ENCODE measurements around the gene RAD23B.
"Not testable (repeated sequence)": the region's sequence is repeated elsewhere in the genome, so short reads cannot be mapped to it uniquely, and the experiment has no call there.

RAD23B gene

DNA sequence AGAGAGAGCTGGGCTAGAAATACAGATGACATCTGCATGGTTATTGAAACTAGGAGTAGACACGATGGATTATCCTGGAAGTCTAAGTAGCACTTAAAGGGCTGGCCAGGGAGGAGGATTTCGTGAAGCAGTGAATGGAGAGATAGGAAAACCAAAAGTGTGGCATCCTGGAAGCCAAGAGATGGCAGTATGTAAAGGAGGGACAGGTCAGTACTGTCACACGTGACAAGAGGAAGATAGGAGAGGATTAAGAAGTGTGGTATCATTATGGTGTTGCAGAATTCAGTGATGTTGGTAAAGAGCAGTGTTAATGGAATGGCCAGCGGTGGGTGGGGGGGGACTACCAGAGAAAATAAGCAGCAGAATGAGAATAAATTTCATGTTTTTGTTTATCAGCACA is 11.7 kb downstream of the RAD23B start:
- DNase-seq = no peak

DNA sequence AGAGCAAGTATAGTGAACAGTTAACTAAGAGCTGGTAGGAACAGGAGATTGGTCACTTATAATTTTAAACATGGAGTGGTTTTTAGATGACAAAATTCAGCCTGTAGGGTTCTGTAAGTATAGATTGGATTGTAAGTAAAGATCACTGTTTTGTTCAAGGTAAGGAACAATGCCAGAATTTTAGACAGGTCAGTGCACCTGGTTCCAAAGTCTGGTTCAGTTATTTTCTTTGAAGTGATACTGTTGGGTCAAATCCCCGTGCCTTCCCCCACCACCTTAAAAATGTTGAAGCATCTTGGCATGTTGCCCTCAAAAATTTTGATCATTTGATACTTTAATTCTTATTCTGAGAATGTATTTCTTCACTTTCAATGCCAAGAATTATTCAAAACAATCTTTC is 12.9 kb downstream of the RAD23B start:
- no peak for DNase-seq

DNA sequence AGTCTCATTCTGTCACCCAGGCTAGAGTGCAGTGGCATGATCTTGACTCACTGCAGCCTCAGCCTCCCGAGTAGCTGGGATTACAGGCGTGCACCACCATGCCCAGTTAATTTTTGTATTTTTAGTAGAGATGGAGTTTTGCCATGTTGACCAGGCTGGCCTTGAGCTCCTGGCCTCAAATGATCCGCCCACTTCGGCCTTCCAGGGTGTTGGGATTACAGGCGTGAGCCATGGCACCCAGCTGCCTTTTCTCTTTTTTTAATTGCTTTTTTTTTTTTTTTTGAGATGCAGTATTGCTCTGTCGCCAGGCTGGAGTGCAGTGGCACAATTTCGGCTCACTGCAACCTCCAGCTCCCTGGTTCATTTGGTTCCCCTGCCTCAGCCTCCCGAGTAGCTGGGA is 13.5 kb downstream of the RAD23B start:
- DNase-seq = not testable (repeated sequence)

DNA sequence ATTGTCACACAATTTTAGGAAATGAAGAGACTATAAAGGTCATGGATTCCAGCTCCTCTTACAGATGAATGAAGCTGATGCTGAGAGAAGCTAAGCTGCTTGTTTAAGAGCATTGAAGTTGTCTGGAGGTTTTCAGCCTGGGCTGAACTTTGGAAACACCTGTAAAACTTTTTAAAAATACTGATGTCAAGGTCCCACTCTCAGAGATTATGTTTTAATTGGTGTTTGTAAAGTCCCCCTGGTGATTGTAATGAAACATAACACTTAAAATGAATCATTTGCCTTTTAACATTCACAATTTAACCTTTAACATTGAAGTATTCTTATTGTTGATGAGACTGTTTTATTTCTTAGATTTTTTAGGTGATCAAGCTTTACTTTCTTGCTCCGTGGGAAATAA is 16.4 kb downstream of the RAD23B start:
- no peak for DNase-seq

DNA sequence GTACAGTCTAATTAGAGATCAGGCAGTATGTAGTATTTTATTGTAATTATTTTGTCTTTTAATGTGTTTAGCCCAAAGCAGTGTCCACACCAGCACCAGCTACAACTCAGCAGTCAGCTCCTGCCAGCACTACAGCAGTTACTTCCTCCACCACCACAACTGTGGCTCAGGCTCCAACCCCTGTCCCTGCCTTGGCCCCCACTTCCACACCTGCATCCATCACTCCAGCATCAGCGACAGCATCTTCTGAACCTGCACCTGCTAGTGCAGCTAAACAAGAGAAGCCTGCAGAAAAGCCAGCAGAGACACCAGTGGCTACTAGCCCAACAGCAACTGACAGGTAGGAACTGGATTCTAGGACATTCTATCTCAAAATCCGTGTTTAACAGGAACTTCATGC is 23.2 kb downstream of the RAD23B start:
- no peak for DNase-seq

DNA sequence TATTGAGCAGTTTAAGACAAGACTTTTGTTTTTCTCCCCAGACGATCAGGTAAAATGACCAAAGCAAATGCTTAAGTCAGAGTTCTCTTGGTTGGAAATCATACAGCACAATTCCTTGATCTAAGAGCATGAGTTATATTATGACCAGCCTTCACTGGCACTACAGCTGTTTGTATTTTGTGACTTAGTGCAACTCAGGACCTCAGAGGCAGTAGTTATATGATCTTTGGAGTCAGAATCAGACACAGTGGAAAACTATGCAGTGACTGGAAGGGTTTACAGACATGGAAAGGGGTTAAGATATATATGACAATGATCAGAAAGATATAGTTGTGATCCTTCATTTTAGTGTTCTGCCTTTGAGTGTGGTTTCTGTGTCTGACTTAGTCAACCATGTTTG is 24.3 kb downstream of the RAD23B start:
- no peak for DNase-seq

DNA sequence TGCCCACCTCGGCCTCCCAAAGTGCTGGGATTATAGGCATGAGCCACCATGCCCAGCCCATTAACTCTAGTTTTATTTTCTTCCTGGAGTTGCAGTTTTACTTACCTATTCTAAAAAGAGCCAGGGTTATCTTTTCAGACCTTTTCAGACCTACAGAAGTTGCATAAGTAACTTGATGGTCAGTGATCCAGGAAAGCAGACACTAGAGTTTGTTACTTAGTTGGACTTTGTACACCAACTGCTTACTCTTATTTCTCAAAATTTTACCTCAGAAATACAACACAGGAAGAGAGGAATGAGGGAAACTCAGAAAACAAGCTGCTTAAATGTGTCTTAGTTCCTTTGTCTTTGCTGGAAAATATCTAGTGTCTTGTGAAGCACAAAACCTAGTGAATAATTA is 25.4 kb downstream of the RAD23B start:
- DNase-seq = no peak

DNA sequence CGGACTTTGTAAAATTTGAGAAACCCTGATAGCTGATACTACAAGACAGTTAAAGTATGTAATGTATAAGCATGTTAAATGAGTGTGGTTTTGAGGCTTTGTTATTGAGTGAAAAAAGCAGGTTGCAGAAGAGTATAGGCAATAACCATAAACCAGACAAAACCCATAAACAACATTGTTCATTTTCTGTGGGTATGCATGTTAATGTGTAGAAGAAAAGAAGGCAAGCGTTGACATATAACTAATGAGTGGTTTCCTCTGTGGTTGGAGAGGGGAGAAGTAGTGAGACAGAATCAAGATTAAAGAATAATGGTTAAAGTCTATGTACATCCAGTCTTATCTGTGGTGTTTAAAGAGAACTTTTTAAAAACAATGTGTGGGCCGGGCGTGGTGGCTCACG is 26.2 kb downstream of the RAD23B start:
- DNase-seq = no peak

DNA sequence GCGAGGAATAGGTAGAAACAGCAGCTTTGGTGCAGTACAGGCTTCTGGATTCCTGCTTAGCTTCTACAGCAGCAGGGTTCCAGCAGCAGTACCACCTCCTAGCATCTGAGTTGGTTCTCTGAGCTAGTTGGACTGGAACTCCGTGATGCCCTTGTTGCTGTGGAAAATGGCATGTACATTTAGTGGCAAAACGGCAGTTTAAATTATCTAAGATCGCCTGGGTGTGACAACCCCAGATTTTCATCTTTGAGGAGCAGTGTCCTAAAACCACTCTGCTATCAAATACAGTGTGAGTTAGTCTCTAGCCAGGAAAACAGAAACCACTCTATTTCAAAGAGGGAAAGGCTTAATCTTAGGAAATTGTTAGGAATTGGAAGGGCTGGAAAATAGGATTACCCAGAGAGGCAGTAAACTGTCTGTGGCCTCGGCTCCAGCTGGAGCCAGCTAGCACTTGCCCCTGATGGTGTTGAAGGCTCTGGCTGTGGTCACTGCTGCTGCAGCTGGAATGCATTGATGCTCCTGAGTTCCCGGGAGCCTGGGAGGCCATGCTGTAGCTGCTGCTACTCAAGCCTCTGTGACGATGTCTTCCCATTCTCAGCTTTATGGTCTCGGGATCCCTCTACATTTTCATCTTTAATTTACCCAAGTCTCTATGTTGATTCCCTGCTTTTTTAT is 29.4 kb downstream of the RAD23B start:
- DNase-seq = no peak

DNA sequence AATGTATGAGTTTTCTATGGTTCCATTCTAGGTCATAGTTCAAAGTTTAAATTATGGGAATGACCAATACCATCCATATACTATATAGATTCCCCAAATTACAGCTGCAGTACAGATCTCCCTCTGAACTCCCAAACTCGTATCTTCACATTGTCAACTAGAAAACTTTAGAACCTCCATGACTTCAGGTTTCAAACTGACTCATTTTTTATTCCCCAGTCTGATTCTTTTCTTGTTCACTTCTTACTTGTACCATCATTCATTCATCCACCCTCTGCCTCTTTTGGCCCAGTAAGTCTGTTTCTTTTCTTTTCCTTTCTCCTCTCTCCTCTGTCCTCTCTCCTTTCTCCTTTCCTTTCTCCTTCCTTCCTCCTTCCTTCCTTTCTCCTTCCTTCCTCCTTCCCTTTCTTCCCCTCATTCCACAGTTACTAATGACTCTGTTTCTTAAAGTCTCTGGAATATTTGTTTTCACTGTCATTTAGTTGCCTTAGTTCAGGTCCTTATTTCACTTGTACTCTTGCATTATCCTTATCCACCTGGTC is 30.5 kb downstream of the RAD23B start:
- no peak for DNase-seq

DNA sequence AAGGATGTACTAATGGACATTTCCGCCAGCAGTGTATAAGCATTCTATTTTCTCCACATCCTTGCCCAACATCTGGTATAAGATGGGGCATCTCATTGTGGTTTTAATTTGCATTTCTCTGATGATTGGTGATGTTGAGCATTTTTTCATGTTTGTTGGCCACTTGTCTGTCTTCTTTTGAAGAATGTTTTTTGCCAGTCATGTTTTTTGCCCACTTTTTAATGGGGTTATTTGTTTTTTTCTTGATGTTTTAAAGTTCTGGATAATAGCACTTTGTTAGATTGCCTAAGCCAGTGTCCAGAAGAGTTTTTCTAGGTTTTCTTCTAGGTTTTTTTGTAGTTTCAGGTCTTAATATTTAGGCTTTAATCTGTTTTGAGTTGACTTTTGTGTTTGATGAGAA is 31.7 kb downstream of the RAD23B start:
- no peak for DNase-seq

DNA sequence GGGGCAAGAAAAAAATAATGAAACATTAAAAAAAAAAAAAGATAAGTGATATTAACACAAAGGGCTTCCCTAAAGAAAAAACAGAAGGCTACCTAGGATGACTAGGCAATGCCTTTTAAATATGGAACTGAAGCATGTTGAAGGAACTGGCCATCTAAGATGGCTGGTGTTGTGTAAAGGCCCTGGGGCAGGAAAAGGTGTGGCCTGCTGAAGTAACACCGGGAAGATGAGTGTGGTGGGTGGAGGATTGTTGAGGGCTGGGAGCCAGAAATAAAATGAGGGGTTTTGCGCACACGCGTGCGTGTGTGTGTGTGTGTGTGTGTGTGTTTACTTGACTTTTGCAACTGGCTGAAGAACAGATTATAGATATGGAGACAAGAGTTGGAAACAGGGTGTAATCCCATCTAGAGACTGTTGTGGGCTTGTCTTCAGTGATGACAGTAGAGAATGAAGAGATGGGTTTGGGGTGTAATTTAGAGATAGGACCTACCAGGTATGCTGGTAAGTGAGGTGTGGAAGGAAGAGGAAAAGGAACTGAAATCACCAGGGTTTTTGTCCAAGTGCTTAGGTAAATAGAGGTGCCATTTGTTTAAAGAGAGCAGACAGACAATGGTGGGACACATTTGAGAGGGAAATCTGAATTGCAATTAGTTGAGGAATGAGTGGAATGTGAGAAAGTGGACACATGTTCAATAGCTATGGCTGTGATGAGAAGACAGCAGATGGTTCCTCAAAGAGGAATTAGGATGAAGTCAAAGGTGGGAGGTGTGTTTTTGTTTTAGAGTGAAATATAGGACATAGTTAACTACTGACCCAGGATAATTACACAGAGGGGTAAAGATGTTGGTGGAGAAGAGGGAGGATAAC is 33.9 kb downstream of the RAD23B start:
- DNase-seq = no peak

DNA sequence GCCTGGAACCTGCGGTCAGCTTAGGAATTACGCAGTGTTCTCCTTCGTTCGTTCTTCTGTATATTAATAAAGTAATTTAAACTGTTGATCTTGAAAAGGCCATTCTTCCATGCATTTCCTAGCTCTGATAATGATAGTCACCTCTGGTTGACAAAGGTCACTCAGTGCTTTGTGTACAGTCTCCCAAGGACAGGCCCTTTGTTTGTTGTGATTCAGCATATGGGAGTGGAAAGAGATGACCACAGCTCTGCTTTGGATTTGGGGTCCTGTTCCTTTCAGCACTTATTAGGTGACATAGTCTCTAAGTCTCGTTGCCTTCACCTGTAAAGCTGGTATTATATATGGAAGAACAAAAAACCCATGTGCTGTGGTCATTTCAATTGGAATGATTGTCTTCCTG is 39.6 kb downstream of the RAD23B start:
- DNase-seq = no peak

DNA sequence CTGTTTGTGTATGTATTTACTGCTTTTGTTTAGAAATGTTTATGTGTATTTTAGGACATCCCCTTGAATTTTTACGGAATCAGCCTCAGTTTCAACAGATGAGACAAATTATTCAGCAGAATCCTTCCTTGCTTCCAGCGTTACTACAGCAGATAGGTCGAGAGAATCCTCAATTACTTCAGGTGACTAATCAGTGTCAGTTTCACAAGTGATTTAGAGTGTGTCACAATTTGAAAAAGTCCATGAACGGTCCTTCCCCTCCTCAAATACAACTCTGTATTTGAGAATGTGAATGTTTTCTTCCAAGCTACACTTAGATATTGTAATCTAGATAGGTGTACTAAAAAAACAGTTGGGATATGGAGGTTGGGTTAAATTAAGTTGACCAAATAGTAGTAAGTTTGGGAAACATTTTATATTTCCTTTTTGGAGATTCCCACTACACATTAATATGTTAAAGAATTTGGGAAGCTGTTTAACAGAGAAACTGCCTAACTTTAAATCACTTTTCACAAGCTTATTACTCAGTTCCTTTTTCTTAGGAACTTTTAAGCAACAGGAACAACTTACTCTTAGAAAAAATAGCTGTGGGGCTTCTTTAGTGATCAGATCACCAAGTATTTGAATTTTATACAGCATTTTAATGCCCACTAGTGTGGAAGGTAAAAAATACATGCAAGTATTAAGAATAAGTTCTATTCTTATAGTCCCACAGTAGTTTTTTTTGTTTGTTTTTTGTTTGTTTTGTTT is 40.9 kb downstream of the RAD23B start:
- no peak for DNase-seq

DNA sequence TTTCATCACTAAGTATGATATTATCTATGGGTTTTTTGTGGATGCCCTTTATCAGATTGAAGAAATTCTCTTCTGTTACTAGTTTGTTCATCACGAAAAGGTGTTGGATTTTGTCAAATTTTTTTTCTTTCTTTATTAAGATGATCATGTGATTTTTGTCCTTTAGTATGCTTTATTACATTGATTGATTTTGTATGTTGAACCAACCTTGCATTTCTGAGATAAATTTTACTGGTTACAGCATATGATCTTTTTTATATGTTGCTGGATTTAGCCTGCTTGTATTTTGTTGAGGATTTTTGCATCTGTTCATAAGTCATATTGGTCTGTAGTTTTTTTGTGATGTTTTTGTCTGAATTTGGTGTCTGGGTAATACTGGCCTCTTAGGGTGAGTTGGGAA is 42.8 kb downstream of the RAD23B start:
- DNase-seq = no peak

DNA sequence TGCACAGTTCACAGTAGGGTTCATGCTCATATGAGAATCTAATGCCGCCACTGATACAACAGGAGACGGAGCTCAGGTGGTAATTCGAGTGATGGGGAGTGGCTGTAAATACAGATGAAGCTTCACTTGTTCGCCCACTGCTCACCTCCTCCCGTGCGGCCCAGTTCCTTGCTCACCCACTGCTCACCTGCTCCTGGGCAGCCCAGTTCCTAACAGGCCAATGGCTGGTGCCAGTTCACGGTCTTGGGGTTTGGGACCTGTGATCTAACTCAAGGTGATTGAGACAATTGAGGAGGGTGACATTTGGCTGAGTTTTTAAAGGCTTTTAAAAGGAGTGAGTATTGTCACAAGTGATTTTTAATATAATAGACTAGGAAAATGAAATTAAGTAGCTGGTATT is 45.4 kb downstream of the RAD23B start:
- DNase-seq = no peak

DNA sequence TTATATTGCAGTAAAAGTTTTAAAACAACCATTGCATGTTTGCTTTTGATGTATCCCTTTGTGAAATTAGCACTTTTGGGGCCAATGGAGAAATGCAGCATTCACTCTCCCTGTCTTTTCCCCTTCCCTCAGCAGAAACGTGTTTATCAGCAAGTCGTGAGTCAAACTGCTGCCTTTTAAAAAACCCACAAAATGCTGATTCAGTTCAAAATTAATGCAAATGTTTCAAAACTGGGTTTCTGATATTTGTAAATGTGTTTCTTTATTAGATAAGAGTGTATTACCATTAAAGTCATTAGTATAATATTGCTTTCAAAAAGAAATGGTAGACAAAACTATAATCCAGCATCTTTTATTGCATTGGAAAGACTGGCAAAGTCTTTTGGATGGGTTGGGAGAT is 47.3 kb downstream of the RAD23B start:
- DNase-seq = no peak

DNA sequence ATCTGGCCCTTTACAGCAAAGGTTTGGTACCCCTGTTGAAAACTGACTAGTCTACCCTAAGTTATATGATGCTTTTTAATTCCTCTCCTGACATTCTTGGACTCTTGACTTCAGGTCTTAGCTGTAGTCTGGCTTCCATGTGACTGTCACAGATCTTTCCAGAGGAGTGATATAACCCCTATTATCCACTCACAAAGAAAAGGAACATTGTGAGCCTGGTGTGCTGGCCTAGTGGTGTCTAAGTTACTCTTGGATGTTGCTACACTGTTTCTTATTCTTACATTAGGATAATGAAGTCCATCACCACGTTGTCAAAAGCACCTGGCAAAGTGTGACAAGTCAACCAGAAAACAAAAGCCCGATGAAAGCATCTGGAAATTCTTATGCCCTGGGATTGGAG is 49.8 kb downstream of the RAD23B start:
- no peak for DNase-seq

DNA sequence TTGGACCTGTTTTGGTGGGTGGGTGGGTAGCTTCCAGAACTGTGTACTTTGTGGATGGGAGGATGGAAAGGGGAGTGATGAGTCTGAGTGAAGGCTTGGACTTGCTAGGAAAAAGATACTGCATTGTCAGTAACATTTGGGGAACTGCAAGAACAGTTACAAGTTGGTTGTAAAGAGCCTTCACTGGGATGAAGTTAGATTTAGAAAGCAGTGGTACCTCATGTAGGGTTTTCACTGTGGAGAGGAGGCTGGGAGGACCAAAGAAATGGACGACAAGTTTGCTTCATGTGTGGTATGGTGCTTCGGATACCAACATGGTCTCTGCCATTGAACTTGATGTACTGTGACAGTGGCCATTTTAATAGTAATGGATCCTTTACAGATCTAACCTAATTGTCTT is 50.3 kb downstream of the RAD23B start:
- no peak for DNase-seq

DNA sequence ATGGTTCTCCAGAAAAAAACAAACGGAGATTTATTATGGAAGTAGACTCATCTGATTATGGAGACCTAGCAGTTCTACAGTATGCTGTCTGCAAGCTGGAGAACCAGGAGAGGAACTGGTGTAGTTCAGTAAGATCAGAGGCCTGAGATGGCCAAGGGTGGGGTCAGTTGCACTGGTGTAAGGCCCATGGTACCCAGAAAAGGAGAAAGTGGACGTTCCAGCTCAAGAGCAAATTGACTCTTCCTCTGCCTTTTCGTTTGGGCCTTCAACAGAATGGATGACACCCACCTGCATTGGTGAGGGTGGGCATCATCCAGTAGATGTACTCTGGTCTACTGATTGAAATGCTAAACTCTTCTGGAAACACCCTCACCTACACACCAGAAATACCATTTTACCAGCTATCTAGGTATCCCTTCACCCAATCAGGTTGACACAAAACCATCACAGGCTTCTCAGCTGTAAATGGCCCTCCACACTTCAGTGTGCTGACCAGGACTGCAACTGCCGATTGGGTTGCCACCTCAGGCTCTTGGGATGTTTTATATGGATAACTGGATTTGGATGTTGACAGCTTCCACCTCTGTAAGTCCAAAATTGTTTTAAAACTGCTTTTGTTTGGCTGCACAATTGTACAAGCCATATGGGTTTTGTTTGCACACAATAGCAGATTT is 51.2 kb downstream of the RAD23B start:
- DNase-seq = no peak

DNA sequence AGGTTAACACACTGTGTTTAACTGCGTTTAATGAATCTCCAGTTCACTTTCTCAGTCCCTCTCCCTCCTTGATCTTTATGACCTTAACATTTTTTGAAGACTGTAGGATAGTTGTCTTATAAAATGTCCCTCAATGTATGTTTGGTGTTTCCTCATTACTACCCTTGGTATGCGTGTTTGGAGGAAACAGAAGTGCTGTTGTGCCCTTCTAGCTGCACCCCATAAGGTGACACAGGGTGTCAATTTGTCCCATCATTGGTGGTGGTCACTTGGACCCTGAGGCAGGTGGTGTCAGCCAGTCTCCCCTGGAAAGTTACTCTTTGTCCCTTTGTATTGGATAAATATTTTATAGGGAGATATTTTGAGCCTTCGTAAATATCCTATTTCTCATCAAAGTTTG is 52.3 kb downstream of the RAD23B start:
- no peak for DNase-seq

DNA sequence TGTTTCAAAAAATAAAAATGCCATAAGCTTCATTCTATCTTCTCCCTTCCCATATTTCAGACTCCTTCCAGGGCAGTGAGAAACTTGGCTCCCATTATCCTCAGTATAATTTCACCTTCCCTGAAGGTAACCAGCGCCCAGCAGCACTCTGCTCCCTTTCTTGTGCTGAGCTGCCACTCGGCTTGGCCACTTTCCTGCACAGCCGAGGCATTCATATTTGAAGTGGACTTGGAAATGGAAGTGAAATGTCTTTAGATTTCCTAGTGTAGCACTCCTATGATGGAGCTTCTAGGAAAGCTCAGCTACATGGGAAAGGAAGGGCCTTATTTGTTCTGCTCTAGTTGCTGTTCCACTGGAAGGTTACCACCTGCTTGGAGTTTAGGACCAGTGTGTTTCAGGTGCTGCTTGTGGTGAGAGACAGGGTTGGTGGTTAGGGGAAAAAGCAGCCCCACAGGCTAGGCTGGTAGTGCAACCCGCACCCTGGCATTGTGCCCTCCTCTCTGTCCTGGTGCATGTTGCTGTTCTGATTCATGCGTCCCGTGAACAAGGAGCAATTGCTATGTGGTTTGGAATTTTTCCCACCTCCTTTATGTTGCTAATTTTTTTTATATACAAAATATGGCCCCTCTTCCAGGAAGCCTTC is 53.8 kb downstream of the RAD23B start:
- DNase-seq = no peak

Data from NCI-H2029 treated with DMSO at 0.1 percent for 48 hours (cell line).